Fibroblast of mammary gland (primary cell): Measurements from ENCODE around the gene ING5.
"Not testable (repeated sequence)": the region's sequence is repeated elsewhere in the genome, so short reads cannot be mapped to it uniquely, and the experiment has no call there.

Experiments used
- DNase-seq: peaks from one replicate; pipeline ENCODE4 v3.0.0-alpha.2; 2010; ENCODE audit warnings: low read depth
- H3K4me3 ChIP-seq: 2 replicates; pipeline ENCODE4 v1.5.1; 2011; ENCODE audit warnings: low read depth, mild to moderate bottlenecking, low read length, moderate library complexity; ENCODE audit not compliant: control insufficient read depth
- CTCF ChIP-seq: conservative IDR thresholded peaks from 2 replicates; pipeline ENCODE4 v1.5.1; 2011; ENCODE audit warnings: low read depth, low read length, inconsistent platforms; ENCODE audit not compliant: control insufficient read depth, insufficient read depth

The ING5 gene

GRCh38 chr2:241656190-241656741 lies 45.6 kb upstream of the ING5 start:
- TF ChIP-seq CTCF: no peak
- no peak overlapping the region for H3K4me3 ChIP-seq
- DNase-seq: no peak

- no peak overlapping the region for H3K4me3 ChIP-seq
- no peak for TF ChIP-seq CTCF
- DNase-seq: no peak
These were observed 44.0 kb upstream of the ING5 start for GRCh38 chr2:241657786-241658254.

DNA sequence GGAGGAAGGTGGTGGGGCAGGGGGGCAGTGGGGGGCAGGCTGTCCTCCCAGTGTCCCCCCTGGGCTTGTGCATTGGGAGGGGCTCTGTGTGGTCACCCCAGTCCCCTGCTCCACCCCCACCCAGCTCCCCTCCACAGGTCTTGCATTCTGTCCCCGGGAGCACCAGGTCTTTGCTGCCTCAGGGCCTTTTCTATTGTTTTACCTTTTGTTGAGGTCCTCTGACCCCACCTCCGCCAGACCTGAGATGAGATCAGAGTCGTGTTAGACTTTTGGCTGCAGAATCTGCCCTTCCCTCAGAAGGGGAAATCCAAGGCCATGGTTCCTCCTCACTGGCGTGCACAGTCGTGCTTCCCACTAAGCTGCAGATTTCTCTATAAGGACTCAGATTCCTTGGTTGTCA lies 43.5 kb upstream of the ING5 start:
- no peak overlapping the region for H3K4me3 ChIP-seq
- TF ChIP-seq CTCF: no peak

DNA sequence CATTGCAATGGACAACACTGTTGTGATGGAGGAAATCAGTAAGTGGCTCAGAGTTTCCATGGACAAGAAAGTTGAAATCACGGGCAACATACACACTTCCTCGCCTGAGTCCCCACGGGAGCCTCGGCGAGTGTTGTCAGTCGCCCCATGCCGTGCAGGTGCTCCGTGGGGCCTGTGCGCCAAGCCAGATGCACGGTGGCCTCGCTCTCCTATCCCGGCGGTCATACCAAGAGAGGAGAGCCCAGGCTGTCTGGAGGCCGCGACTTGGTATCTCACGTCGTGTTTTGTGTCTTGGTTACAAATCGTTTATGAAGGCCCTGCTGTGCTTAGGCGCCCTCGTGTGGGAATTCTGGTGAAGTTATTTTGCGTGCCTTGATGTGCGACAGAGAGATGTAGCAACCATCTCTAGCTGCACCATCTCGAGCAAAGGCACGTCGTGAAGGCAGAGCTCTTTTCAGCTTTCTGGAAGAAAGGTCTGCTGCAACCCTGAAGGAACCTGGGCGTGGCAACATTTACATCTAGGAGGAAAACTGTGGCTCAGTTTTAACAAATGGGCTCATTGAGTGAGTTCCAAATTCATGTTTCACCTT lies 42.6 kb upstream of the ING5 start:
- DNase-seq: peak; percentile 79
- H3K4me3 ChIP-seq: no peak overlapping the region
- TF ChIP-seq CTCF: peak; percentile 79

More for the DNA sequence above, 43.5 kb upstream of the ING5 start:
- DNase-seq: no peak

GRCh38 chr2:241660593-241661213 lies 41.1 kb upstream of the ING5 start:
- TF ChIP-seq CTCF: no peak
- DNase-seq: no peak
- no peak overlapping the region for H3K4me3 ChIP-seq

DNA sequence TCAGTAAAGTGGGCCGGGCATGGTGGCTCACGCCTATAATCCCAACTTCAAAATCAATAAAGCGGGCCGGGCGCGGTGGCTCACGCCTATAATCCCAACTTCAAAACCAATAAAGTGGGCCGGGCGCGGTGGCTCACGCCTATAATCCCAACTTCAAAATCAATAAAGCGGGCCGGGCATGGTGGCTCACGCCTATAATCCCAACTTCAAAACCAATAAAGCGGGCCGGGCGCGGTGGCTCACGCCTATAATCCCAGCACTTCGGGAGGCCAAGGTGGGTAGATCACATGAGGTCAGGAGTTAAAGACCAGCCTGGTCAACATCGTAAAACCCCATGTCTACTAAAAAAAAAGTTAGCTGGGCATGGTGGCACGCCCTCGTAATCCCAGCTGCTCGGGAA lies 39.1 kb upstream of the ING5 start:
- H3K4me3 ChIP-seq, DNase-seq: not testable (repeated sequence)

DNA sequence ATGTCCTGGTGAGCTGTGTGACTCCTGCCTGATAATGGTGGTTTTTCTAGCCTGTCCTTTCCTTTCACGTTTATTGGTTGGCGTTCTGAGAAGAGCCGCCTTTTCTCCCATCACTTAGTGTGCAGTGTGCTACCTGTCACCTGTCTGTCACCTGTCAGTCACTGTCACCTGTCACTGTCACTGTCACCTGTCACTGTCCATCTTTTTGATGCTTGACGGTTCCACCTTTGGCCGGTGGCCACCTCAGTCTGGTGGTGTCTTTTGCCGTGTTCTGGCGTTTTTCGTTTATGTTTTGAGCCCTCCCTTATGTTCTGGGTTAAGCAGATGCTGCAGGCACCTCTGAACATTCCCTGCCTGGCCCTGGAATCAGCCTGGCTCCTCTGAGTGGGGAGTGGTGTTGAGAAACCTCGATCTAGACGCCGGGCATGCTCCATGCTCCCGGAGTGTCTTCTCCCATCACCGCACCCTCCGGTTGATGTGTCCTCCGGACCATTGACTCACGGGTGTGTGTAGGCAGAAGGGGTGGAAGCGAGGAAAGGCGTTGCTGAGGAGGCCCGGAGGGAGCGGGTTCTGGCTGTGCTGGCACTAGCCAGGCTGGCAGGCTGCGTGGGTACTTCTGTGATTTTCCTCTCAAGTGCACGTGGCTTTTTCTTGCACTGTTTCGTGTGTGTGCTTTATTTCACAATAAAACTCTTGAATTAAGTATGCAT lies 36.0 kb upstream of the ING5 start:
- no peak for TF ChIP-seq CTCF
- DNase-seq: peak; percentile 58
- H3K4me3 ChIP-seq: peak overlapping the region; percentile 29
